H1 (cell line): ENCODE results near the gene SLC25A21. TPM values are rescaled to one million over a fixed set of nuclear protein-coding genes. Genes with fewer than 3 reads are reported as not detected.

Experiments
- CTCF ChIA-PET: fragments of 300-600 bp; sonication (Branson Sonifier 250); formaldehyde crosslinking; loops from one replicate; lab custom pipeline; 2021; ENCODE audit not compliant: partially characterized antibody; lab: Charles Lee
- POLR2A ChIA-PET: fragments of 300-600 bp; sonication (Branson Sonifier 250); formaldehyde crosslinking; loops from one replicate; lab custom pipeline; 2021; ENCODE audit warnings: inconsistent platforms; ENCODE audit not compliant: partially characterized antibody; lab: Charles Lee
- DNase-seq, 2 experiments: peaks; one replicate each; pipeline versions ENCODE4 v3.0.0 to v3.0.0-alpha.2; 2010 to 2022; ENCODE audit warnings: low spot score in 2 of 2, low read depth in 1 of 2, mixed read lengths in 1 of 2
- FAIRE-seq: peaks from 2 replicates; lab custom pipeline; 2011; peaks lifted over from hg19 to GRCh38; lab: Jason Lieb, UNC
- H2AFZ ChIP-seq: 2 replicates; pipeline ENCODE4 v1.8.1; 2012; ENCODE audit warnings: low read length, inconsistent platforms
- H2AK5ac ChIP-seq: 2 replicates; pipeline ENCODE4 v1.6.1; 2013; ENCODE audit warnings: low read depth, low read length
- H2BK120ac ChIP-seq: replicated peaks from 2 replicates; pipeline ENCODE3; 2013; ENCODE audit warnings: low read depth, low read length, inconsistent platforms
- H2BK12ac ChIP-seq: 2 replicates; pipeline ENCODE4 v1.6.1; 2013; ENCODE audit warnings: low read depth, low read length
- H2BK15ac ChIP-seq: 2 replicates; pipeline ENCODE4 v1.6.1; 2013; ENCODE audit warnings: low read length
- H2BK20ac ChIP-seq: 2 replicates; pipeline ENCODE4 v1.6.1; 2013; ENCODE audit warnings: low read length
- H2BK5ac ChIP-seq: 2 replicates; pipeline ENCODE4 v1.6.1; 2013; ENCODE audit warnings: low read depth, low read length
- H3K14ac ChIP-seq: 2 replicates; pipeline ENCODE4 v1.6.1; 2013; ENCODE audit warnings: inconsistent platforms; ENCODE audit not compliant: insufficient read length
- H3K18ac ChIP-seq: 2 replicates; pipeline ENCODE4 v1.6.1; 2013; ENCODE audit warnings: low read length; ENCODE audit errors: extremely low read depth
- H3K23ac ChIP-seq: 2 replicates; pipeline ENCODE4 v1.6.1; 2013; ENCODE audit warnings: inconsistent platforms; ENCODE audit not compliant: insufficient read length
- H3K23me2 ChIP-seq: 2 replicates; pipeline ENCODE4 v1.6.1; 2013; ENCODE audit warnings: low read depth, low read length
- H3K27ac ChIP-seq: 2 replicates; pipeline ENCODE4 v1.6.1; 2011; ENCODE audit warnings: low read depth, low read length, inconsistent platforms
- H3K27me3 ChIP-seq, 4 experiments: replicated peaks in 1 of 4; 1 replicate in 1 of 4; 2 replicates in 3 of 4; pipeline versions ENCODE4 v1.6.1 to v1.8.1; 2011 to 2013; ENCODE audit warnings: low read length in 3 of 4, mild to moderate bottlenecking in 3 of 4, inconsistent platforms in 2 of 4, mixed read lengths in 2 of 4, moderate library complexity in 1 of 4; ENCODE audit not compliant: control insufficient read depth in 3 of 4, insufficient read depth in 3 of 4; ENCODE audit errors: extremely low read depth in 1 of 4
- H3K36me3 ChIP-seq, 4 experiments: 2 replicates each; pipeline versions ENCODE4 v1.6.1 to v1.8.1; 2011 to 2013; ENCODE audit warnings: mild to moderate bottlenecking in 4 of 4, low read length in 3 of 4, moderate library complexity in 2 of 4, control low read depth in 1 of 4, inconsistent platforms in 1 of 4; ENCODE audit not compliant: insufficient read depth in 4 of 4, control insufficient read depth in 2 of 4
- H3K4ac ChIP-seq: replicated peaks from 2 replicates; pipeline ENCODE3; 2013; ENCODE audit warnings: low read length, low read depth, mixed read lengths, inconsistent platforms; ENCODE audit not compliant: insufficient read length
- H3K4me1 ChIP-seq, 4 experiments: replicated peaks in 1 of 4; 1 replicate in 1 of 4; 2 replicates in 3 of 4; pipeline versions ENCODE4 v1.6.1 to v1.8.1; 2011 to 2013; ENCODE audit warnings: low read length in 3 of 4, inconsistent platforms in 2 of 4, mixed read lengths in 1 of 4; ENCODE audit not compliant: insufficient read depth in 4 of 4, control insufficient read depth in 3 of 4
- H3K4me2 ChIP-seq, 2 experiments: 2 replicates each; pipeline versions ENCODE4 v1.6.1 to v1.8.1; 2011 to 2013; ENCODE audit warnings: low read depth in 2 of 2, low read length in 2 of 2, control low read depth in 1 of 2, inconsistent platforms in 1 of 2, mild to moderate bottlenecking in 1 of 2; ENCODE audit not compliant: insufficient read depth in 1 of 2
- H3K4me3 ChIP-seq, 4 experiments: fragments of 200-600, 300-600 bp in 1 of 4; sonication (generic), shearing (Covaris generic), sonication (Bioruptor Twin) in 1 of 4; 2 replicates each; pipeline versions ENCODE4 v1.5.1 to v1.8.1; 2011 to 2016; ENCODE audit warnings: low read length in 4 of 4, low read depth in 3 of 4, control low read depth in 2 of 4, inconsistent platforms in 2 of 4, mild to moderate bottlenecking in 2 of 4, mixed read lengths in 1 of 4, moderate library complexity in 1 of 4; ENCODE audit not compliant: insufficient read depth in 2 of 4; ENCODE audit errors: extremely low read depth in 1 of 4
- H3K56ac ChIP-seq: replicated peaks from 2 replicates; pipeline ENCODE3; 2013; ENCODE audit warnings: low read depth, mild to moderate bottlenecking, mixed read lengths, low read length, inconsistent platforms; ENCODE audit not compliant: insufficient read length
- H3K79me1 ChIP-seq: 2 replicates; pipeline ENCODE4 v1.6.1; 2013; ENCODE audit warnings: low read depth, low read length, control low read depth
- H3K79me2 ChIP-seq, 2 experiments: 2 replicates each; pipeline versions ENCODE4 v1.6.1 to v1.8.1; 2012 to 2013; ENCODE audit warnings: low read length in 2 of 2, mild to moderate bottlenecking in 2 of 2, inconsistent platforms in 1 of 2; ENCODE audit not compliant: insufficient read depth in 2 of 2, control insufficient read depth in 1 of 2
- H3K9ac ChIP-seq, 4 experiments: replicated peaks in 1 of 4; 1 replicate in 1 of 4; 2 replicates in 3 of 4; pipeline versions ENCODE4 v1.6.1 to v1.8.1; 2011 to 2013; ENCODE audit warnings: low read depth in 3 of 4, low read length in 3 of 4, control low read depth in 2 of 4, mild to moderate bottlenecking in 2 of 4, moderate library complexity in 2 of 4, inconsistent platforms in 1 of 4; ENCODE audit errors: extremely low read depth in 1 of 4
- H3K9me3 ChIP-seq, 2 experiments: 2 replicates each; pipeline versions ENCODE4 v1.6.1 to v1.8.1; 2012 to 2013; ENCODE audit warnings: mild to moderate bottlenecking in 2 of 2, moderate library complexity in 2 of 2, control low read depth in 1 of 2, inconsistent platforms in 1 of 2, low read depth in 1 of 2, low read length in 1 of 2, mixed read lengths in 1 of 2; ENCODE audit not compliant: insufficient read depth in 2 of 2
- H4K20me1 ChIP-seq, 2 experiments: replicated peaks in 1 of 2; 2 replicates each; pipeline versions ENCODE3 to v1.8.1; 2011 to 2013; ENCODE audit warnings: inconsistent platforms in 2 of 2, low read length in 2 of 2, mild to moderate bottlenecking in 1 of 2; ENCODE audit not compliant: insufficient read depth in 2 of 2, control insufficient read depth in 1 of 2
- H4K5ac ChIP-seq: 2 replicates; pipeline ENCODE4 v1.6.1; 2013; ENCODE audit warnings: low read length, low read depth, mixed read lengths, inconsistent platforms; ENCODE audit not compliant: insufficient read length
- H4K8ac ChIP-seq: 2 replicates; pipeline ENCODE4 v1.8.0; 2013; ENCODE audit warnings: mild to moderate bottlenecking, moderate library complexity, low read length, inconsistent platforms; ENCODE audit not compliant: insufficient read depth; ENCODE audit errors: extremely low read depth
- H4K91ac ChIP-seq: replicated peaks from 2 replicates; pipeline ENCODE3; 2013; ENCODE audit warnings: low read length, mixed read lengths, inconsistent platforms; ENCODE audit not compliant: insufficient read length
- BCL11A ChIP-seq, 2 experiments: IDR thresholded peaks; one replicate each; pipeline ENCODE4 v1.6.1; 2011; ENCODE audit warnings: low read depth in 2 of 2, low read length in 2 of 2, mild to moderate bottlenecking in 2 of 2
- EZH2 ChIP-seq: fragments of 200-600 bp; sonication (generic); IDR thresholded peaks from 2 replicates; pipeline ENCODE4 v1.7.1; 2012; ENCODE audit warnings: low read depth, mild to moderate bottlenecking, moderate library complexity, low read length, inconsistent platforms; ENCODE audit not compliant: severe bottlenecking
- FOSL1 ChIP-seq: IDR thresholded peaks from 2 replicates; pipeline ENCODE4 v1.6.1; 2011; ENCODE audit warnings: mild to moderate bottlenecking, low read depth, low read length, moderate library complexity; ENCODE audit not compliant: insufficient read depth
- POLR2A ChIP-seq, 2 experiments: IDR thresholded peaks; 1 replicate in 1 of 2; 2 replicates in 1 of 2; pipeline ENCODE4 v1.6.1; 2011; ENCODE audit warnings: low read depth in 2 of 2, low read length in 2 of 2, mild to moderate bottlenecking in 2 of 2; ENCODE audit errors: control extremely low read depth in 1 of 2
- POLR2AphosphoS5 ChIP-seq: IDR thresholded peaks from 2 replicates; pipeline ENCODE4 v1.6.1; 2011; ENCODE audit warnings: low read depth, low read length
- SAP30 ChIP-seq: fragments of 300-600 bp; sonication (generic); IDR thresholded peaks from 2 replicates; pipeline ENCODE4 v1.7.1; 2012; ENCODE audit warnings: low read length, moderate library complexity, mild to moderate bottlenecking, inconsistent platforms; ENCODE audit not compliant: insufficient read depth, insufficient replicate concordance
- SP2 ChIP-seq: IDR thresholded peaks from 2 replicates; pipeline ENCODE4 v1.6.1; 2012; ENCODE audit warnings: mild to moderate bottlenecking, low read length, inconsistent platforms
- SP4 ChIP-seq: IDR thresholded peaks from 2 replicates; pipeline ENCODE4 v1.6.1; 2012; ENCODE audit warnings: low read length, inconsistent platforms
- SRF ChIP-seq: IDR thresholded peaks from 2 replicates; pipeline ENCODE4 v1.6.1; 2011; ENCODE audit warnings: mild to moderate bottlenecking, low read depth, low read length, moderate library complexity
- TCF12 ChIP-seq: IDR thresholded peaks from 2 replicates; pipeline ENCODE4 v1.6.1; 2011; ENCODE audit warnings: low read depth, mild to moderate bottlenecking, low read length
- TEAD4 ChIP-seq: IDR thresholded peaks from 2 replicates; pipeline ENCODE4 v1.6.1; 2012; ENCODE audit warnings: low read depth, low read length, inconsistent platforms, mixed read lengths
- YY1 ChIP-seq: IDR thresholded peaks from 2 replicates; pipeline ENCODE4 v1.6.1; 2011; ENCODE audit warnings: low read depth, mild to moderate bottlenecking, low read length
- WGBS, 2 experiments: shearing (Covaris generic) in 1 of 2; methylation state at CpG; one replicate each; pipeline versions ENCODE4 v1.1.6 to v1.1.7; 2013 to 2015; ENCODE audit warnings: low lambda C conversion rate in 2 of 2, mixed read lengths in 2 of 2, inconsistent platforms in 1 of 2, low coverage in 1 of 2, missing lambda C conversion rate in 1 of 2; ENCODE audit not compliant: insufficient replicate concordance in 2 of 2, insufficient coverage in 1 of 2, insufficient read length in 1 of 2; ENCODE audit errors: extremely low coverage in 1 of 2, missing lambda C conversion rate in 1 of 2; 5-methylcytosine and 5-hydroxymethylcytosine counted together
- polyA plus RNA-seq, 7 experiments: library from polyadenylated mRNA; depleted of rRNA in 3 of 7; stranded (reverse) in 5 of 7; unstranded in 2 of 7; fragments of >200 nt in 5 of 7; fragments of 200-250 nt in 2 of 7; gene quantifications; 1 replicate in 5 of 7; 2 replicates in 1 of 7; 4 replicates in 1 of 7; pipeline versions ENCODE4 v1.2.1 to v1.2.3, GENCODE V29; 2011 to 2013; ENCODE audit warnings: missing spikeins in 2 of 7, mixed read lengths in 2 of 7
- total RNA-seq: library from RNA; stranded (reverse); fragmentation: NEBNext Ultra II Directional; extraction: Animal tissue kit (Norgen Biotek cat#: 25700); gene quantifications from 2 replicates; pipeline ENCODE4 v1.2.1, GENCODE V29; 2021

SLC25A21 gene
- total and polyA plus RNA-seq, 2 of the 8 experiments (the other 6 are each of a cell fraction or from before 2014, with no cell fraction given): 6.9 to 15.7 TPM

GRCh38 chr14:36748610-36749213 is 423.7 kb downstream of the SLC25A21 start:
- Histone ChIP-seq H2AK5ac (no peak overlapping the region), H4K91ac (no peak overlapping the region), H3K79me1 (no peaks in the 10 kb centered on the region), H3K4me1 (peaks cover 0 to 2% (median 0%) of the 10 kb centered on the region in 4 experiments; a peak in 1 of 7 replicates), H2BK5ac (no peak overlapping the region), H3K9me3 (0 out of 4 replicates have a peak, but pooled peaks cover 0 to under 1% of the 10 kb centered on the region in 2 experiments), H4K20me1 (no peaks in the 10 kb centered on the region), H3K36me3 (no peaks in the 10 kb centered on the region), H4K5ac (no peak overlapping the region), H3K56ac (no peak overlapping the region), H3K23me2 (no peaks in the 10 kb centered on the region), H2BK12ac (no peak overlapping the region), H2BK120ac (no peak overlapping the region), H3K27me3 (no peaks in the 10 kb centered on the region), H3K27ac (no peak overlapping the region), H3K23ac (no peak overlapping the region), H3K79me2 (no peaks in the 10 kb centered on the region), H3K18ac (no peak overlapping the region), H3K9ac (no peak overlapping the region)
- POLR2A ChIA-PET: no interaction called here
- no peak for FAIRE-seq
- TF ChIP-seq TCF12: no peak
- TF ChIP-seq TEAD4: no peak
- TF ChIP-seq SP4: no peak
- no peak for TF ChIP-seq POLR2A (IDR thresholded peaks at IDR 0.05; ENCODE audit: control extremely low read depth in 1 of 2, low read depth in 2 of 2, low read length in 2 of 2)
- TF ChIP-seq EZH2: no peak
- no peak for TF ChIP-seq POLR2AphosphoS5
- TF ChIP-seq YY1: no peak
- TF ChIP-seq SRF: no peak
- no peak for TF ChIP-seq BCL11A (IDR thresholded peaks at IDR 0.05; ENCODE audit: low read depth in 2 of 2, low read length in 2 of 2)
- no peak for TF ChIP-seq SAP30
- no peak for TF ChIP-seq SP2
- TF ChIP-seq FOSL1: no peak
- TF ChIP-seq, all 59 proteins: peak for 0
- Histone ChIP-seq H4K8ac (no peak overlapping the region), H3K14ac (no peak overlapping the region), H2AFZ (no peak overlapping the region), H2BK15ac (no peak overlapping the region), H2BK20ac (no peak overlapping the region), H3K4me2 (no peak overlapping the region), H3K4me3 (no peak overlapping the region), H3K4ac (no peak overlapping the region)
- CTCF ChIA-PET: interaction anchor here (0.9 to 3.2 kb wide), 19 partner anchors 7 to 401 kb away, joined by 3 to 103 read pairs (median 5); partner anchors contain the start of gene PAX9
- no peak for DNase-seq
- WGBS, 2 experiments: 79% methylated on average over 3 of the region's 3 CpGs; no CpG with 5 or more reads in 1 of the 2 experiments
